Peyer's patch (tissue), 4 donors: Measurements from ENCODE around the gene MYH7.

Experiments used
- POLR2A ChIP-seq, 2 donors: fragments of 450-650 bp; IDR thresholded peaks; one replicate each; pipeline ENCODE4 v1.5.1; 2017; ENCODE audit warnings: antibody characterized with exemption in 2 of 2, mild to moderate bottlenecking in 2 of 2, moderate library complexity in 2 of 2
- TF ChIP-seq, protein P1 (sequence below), 6 experiments: fragments of 450-650 bp in 4 of 6; fragments of 200-600 bp in 2 of 6; sonication (generic) in 1 of 6; IDR thresholded peaks; one replicate each; pipeline ENCODE4 v1.5.1; 2017 to 2019; ENCODE audit warnings: antibody characterized with exemption in 6 of 6, mild to moderate bottlenecking in 3 of 6, moderate library complexity in 1 of 6

GRCh38 chr14:23439107-23439835 is 3.8 kb upstream of the MYH7 start:
- TF ChIP-seq, protein P1, sequence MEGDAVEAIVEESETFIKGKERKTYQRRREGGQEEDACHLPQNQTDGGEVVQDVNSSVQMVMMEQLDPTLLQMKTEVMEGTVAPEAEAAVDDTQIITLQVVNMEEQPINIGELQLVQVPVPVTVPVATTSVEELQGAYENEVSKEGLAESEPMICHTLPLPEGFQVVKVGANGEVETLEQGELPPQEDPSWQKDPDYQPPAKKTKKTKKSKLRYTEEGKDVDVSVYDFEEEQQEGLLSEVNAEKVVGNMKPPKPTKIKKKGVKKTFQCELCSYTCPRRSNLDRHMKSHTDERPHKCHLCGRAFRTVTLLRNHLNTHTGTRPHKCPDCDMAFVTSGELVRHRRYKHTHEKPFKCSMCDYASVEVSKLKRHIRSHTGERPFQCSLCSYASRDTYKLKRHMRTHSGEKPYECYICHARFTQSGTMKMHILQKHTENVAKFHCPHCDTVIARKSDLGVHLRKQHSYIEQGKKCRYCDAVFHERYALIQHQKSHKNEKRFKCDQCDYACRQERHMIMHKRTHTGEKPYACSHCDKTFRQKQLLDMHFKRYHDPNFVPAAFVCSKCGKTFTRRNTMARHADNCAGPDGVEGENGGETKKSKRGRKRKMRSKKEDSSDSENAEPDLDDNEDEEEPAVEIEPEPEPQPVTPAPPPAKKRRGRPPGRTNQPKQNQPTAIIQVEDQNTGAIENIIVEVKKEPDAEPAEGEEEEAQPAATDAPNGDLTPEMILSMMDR (IDR thresholded peaks at IDR 0.05): no peak
- TF ChIP-seq POLR2A (IDR thresholded peaks at IDR 0.05): no peak
